ENCODE results near the gene CFAP97D2.

Gene CFAP97D2

GRCh38 chr13:114236227-114236626, 57.2 kb downstream of the CFAP97D2 start:
- H3K9me3 ChIP-seq (replicated peaks; ENCODE audit: insufficient read depth, low read length), result no peaks in the 10 kb centered on the region
- no peak overlapping the region for H3K27ac ChIP-seq (ENCODE audit: low read length)
- DNase-seq, result no peak

GRCh38 chr13:114237415-114238112, 58.5 kb downstream of the CFAP97D2 start:
- H3K27me3 ChIP-seq (replicated peaks; ENCODE audit: insufficient read depth, low read length), result no peaks in the 10 kb centered on the region
- no peak for TF ChIP-seq EZH2 (optimal IDR thresholded peaks at IDR 0.05; ENCODE audit: low read depth, low read length)
- H3K9me2 ChIP-seq (replicated peaks; ENCODE audit: insufficient read depth, low read length), result no peaks in the 10 kb centered on the region
- no peaks in the 10 kb centered on the region for H4K20me1 ChIP-seq (ENCODE audit: insufficient read depth, low read length)
- peaks cover 4% of the 10 kb centered on the region; the same call in 1 of the 2 replicates for H3K4me1 ChIP-seq (ENCODE audit: low read length)
- DNase-seq, result no peak
- H3K36me3 ChIP-seq (replicated peaks; ENCODE audit: insufficient read depth, low read length), result peaks cover 20% of the 10 kb centered on the region
- peaks cover 66% of the 10 kb centered on the region for H3K79me2 ChIP-seq (ENCODE audit: low read length)
- H3K4me3 ChIP-seq (ENCODE audit: low read length), result no peak overlapping the region
- H2AFZ ChIP-seq (ENCODE audit: low read length), result no peak overlapping the region
- H3K9ac ChIP-seq (ENCODE audit: low read length), result no peak overlapping the region
- peaks cover 4% of the 10 kb centered on the region; the same call in 1 of the 2 replicates for H3F3A ChIP-seq (ENCODE audit: insufficient read depth, low read length)
- H3K4me2 ChIP-seq (ENCODE audit: low read depth, low read length), result no peak overlapping the region
- H3K27ac ChIP-seq (ENCODE audit: low read length), result no peak overlapping the region
- no peaks in the 10 kb centered on the region for H3K9me3 ChIP-seq (replicated peaks; ENCODE audit: insufficient read depth, low read length)

More at GRCh38 chr13:114236227-114236626, 57.2 kb downstream of the CFAP97D2 start:
- H3K27me3 ChIP-seq (replicated peaks; ENCODE audit: insufficient read depth, low read length), result no peaks in the 10 kb centered on the region
- peaks cover 4% of the 10 kb centered on the region; the same call in 1 of the 2 replicates for H3K4me1 ChIP-seq (ENCODE audit: low read length)
- H3F3A ChIP-seq (ENCODE audit: insufficient read depth, low read length), result peaks cover 4% of the 10 kb centered on the region; the same call in 1 of the 2 replicates
- no peak overlapping the region for H2AFZ ChIP-seq (ENCODE audit: low read length)
- no peaks in the 10 kb centered on the region for H4K20me1 ChIP-seq (ENCODE audit: insufficient read depth, low read length)
- H3K9me2 ChIP-seq (replicated peaks; ENCODE audit: insufficient read depth, low read length), result no peaks in the 10 kb centered on the region
- H3K4me2 ChIP-seq (ENCODE audit: low read depth, low read length), result peak overlapping the region; percentile 97
- peak overlapping the region; percentile 97 for H3K9ac ChIP-seq (ENCODE audit: low read length)
- TF ChIP-seq EZH2 (optimal IDR thresholded peaks at IDR 0.05; ENCODE audit: low read depth, low read length) (no peak), EZH2phosphoT487 (IDR thresholded peaks at IDR 0.05; ENCODE audit: low read length) (no peak), CTCF (IDR thresholded peaks at IDR 0.05; ENCODE audit: low read length) (no peak)
- peaks cover 12% of the 10 kb centered on the region for H3K36me3 ChIP-seq (replicated peaks; ENCODE audit: insufficient read depth, low read length)
- H3K4me3 ChIP-seq (ENCODE audit: low read length), result peak overlapping the region; percentile 96
- peaks cover 53% of the 10 kb centered on the region for H3K79me2 ChIP-seq (ENCODE audit: low read length)

- no peaks in the 10 kb centered on the region for H3F3A ChIP-seq (ENCODE audit: insufficient read depth, low read length)
- no peak overlapping the region for H3K9ac ChIP-seq (ENCODE audit: low read length)
- H2AFZ ChIP-seq (ENCODE audit: low read length), result no peak overlapping the region
- H3K9me3 ChIP-seq (replicated peaks; ENCODE audit: insufficient read depth, low read length), result no peaks in the 10 kb centered on the region
- no peaks in the 10 kb centered on the region for H3K9me2 ChIP-seq (replicated peaks; ENCODE audit: insufficient read depth, low read length)
- no peak overlapping the region for H3K4me2 ChIP-seq (ENCODE audit: low read depth, low read length)
- no peak for TF ChIP-seq CTCF (IDR thresholded peaks at IDR 0.05; ENCODE audit: low read length)
- TF ChIP-seq EZH2 (optimal IDR thresholded peaks at IDR 0.05; ENCODE audit: low read depth, low read length), result no peak
- no peak for TF ChIP-seq EZH2phosphoT487 (IDR thresholded peaks at IDR 0.05; ENCODE audit: low read length)
- peaks cover 63% of the 10 kb centered on the region for H3K79me2 ChIP-seq (ENCODE audit: low read length)
- no peak overlapping the region for H3K4me3 ChIP-seq (ENCODE audit: low read length)
- H4K20me1 ChIP-seq (ENCODE audit: insufficient read depth, low read length), result no peaks in the 10 kb centered on the region
- no peaks in the 10 kb centered on the region for H3K27me3 ChIP-seq (replicated peaks; ENCODE audit: insufficient read depth, low read length)
- no peak overlapping the region for H3K27ac ChIP-seq (ENCODE audit: low read length)
- peaks cover 46% of the 10 kb centered on the region for H3K36me3 ChIP-seq (replicated peaks; ENCODE audit: insufficient read depth, low read length)
- H3K4me1 ChIP-seq (ENCODE audit: low read length), result no peaks in the 10 kb centered on the region
- DNase-seq, result no peak
These were observed 62.9 kb downstream of the CFAP97D2 start for GRCh38 chr13:114241918-114242317.

GRCh38 chr13:114243971-114244370, 64.9 kb downstream of the CFAP97D2 start:
- no peak overlapping the region for H3K9ac ChIP-seq (ENCODE audit: low read length)
- H3K36me3 ChIP-seq (replicated peaks; ENCODE audit: insufficient read depth, low read length), result peaks cover 44% of the 10 kb centered on the region
- H2AFZ ChIP-seq (ENCODE audit: low read length), result no peak overlapping the region
- no peaks in the 10 kb centered on the region for H4K20me1 ChIP-seq (ENCODE audit: insufficient read depth, low read length)
- H3F3A ChIP-seq (ENCODE audit: insufficient read depth, low read length), result no peaks in the 10 kb centered on the region
- no peaks in the 10 kb centered on the region for H3K27me3 ChIP-seq (replicated peaks; ENCODE audit: insufficient read depth, low read length)
- H3K9me3 ChIP-seq (replicated peaks; ENCODE audit: insufficient read depth, low read length), result no peaks in the 10 kb centered on the region
- no peak for DNase-seq
- H3K4me3 ChIP-seq (ENCODE audit: low read length), result no peak overlapping the region
- no peak overlapping the region for H3K4me2 ChIP-seq (ENCODE audit: low read depth, low read length)
- H3K9me2 ChIP-seq (replicated peaks; ENCODE audit: insufficient read depth, low read length), result no peaks in the 10 kb centered on the region
- H3K27ac ChIP-seq (ENCODE audit: low read length), result no peak overlapping the region
- TF ChIP-seq EZH2phosphoT487 (IDR thresholded peaks at IDR 0.05; ENCODE audit: low read length) (no peak), EZH2 (optimal IDR thresholded peaks at IDR 0.05; ENCODE audit: low read depth, low read length) (no peak), CTCF (IDR thresholded peaks at IDR 0.05; ENCODE audit: low read length) (no peak)
- peaks cover 54% of the 10 kb centered on the region for H3K79me2 ChIP-seq (ENCODE audit: low read length)
- H3K4me1 ChIP-seq (ENCODE audit: low read length), result no peaks in the 10 kb centered on the region
